Ecto neural progenitor cell (in vitro differentiated cells): ENCODE results near the gene SQOR.
A peak's percentile ranks its signal among the peaks of the same experiment; 100 is the strongest.

Experiments
- DNase-seq: peaks from one replicate; pipeline ENCODE4 v3.0.0-alpha.2; 2018; ENCODE audit warnings: low spot score

SQOR gene

DNA sequence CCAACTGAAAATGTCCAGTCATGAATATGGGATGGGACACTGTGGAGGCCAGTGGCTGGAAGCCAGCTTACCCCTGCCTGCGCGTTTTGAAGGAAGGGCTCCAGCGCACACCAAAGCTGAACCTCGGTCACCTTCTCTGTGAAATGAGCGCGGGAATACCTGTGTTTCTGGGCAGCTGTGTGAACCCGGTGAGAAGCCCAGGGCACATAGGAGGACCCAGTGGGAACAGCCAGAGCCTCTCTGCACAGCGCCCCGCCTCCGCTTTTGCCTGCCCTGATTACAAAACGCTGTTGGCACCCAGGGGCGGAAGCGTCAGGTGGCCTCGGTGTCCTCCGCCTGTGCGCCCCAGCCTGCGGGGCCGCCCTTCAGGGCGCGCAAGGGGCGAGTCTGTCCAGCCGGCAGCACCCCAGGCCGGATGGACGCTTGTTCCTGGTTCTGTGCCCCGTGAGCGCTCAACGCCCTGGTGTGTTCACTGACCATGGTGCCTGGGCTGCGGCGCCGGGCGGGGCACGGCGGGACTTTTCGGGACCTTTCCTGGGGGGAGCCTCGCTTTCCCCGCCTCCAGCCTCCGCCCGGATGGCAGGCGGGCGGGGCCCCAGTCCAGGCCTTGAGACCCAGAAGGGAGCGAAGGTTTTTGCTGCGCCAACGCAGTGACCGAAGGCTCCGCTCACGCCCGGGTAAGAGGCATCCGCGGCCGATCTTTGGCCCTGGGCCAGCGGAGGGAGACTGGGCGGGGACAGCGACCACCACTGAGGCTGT lies at the start of gene SQOR:
Gene SQOR (plus strand): TSS at position 598 of the 759 bp plus-strand sequence. CDS start 23,895 bp downstream, outside the sequence.
- peak; percentile 73 for DNase-seq

DNA sequence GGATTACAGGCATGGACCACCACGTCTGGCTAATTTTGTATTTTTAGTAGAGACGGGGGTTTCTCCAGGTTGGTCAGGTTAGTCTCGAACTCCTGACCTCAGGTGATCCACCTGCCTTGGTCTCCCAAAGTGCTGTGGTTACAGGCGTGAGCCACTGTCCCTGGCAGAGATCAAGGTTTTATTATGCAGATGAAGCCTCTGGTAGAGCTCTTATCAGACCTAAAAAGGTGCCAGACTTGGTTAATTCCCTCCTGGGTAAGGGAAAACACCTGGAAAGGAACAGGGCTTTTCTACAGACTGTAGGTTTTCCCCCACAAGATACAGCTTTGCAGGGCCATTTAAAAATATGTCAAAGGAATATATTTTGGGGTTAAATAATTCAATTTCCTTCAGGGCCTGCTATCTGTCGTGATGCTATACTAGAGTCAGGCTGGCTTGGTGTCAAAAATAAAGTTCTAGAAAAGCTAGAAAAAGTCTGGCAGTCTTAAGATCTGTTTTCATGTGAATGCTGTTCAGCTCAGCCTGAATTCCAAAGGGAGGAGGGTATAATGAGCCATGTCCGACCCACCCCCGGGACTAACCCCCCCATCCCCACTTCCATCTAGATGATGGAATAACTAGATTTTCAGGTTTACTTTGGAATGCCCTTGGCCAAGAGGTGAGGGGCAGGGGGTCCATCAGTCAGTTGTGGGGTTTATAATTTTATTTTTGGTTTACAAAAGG lies 49.6 kb upstream of the SQOR start:
- DNase-seq: no peak

DNA sequence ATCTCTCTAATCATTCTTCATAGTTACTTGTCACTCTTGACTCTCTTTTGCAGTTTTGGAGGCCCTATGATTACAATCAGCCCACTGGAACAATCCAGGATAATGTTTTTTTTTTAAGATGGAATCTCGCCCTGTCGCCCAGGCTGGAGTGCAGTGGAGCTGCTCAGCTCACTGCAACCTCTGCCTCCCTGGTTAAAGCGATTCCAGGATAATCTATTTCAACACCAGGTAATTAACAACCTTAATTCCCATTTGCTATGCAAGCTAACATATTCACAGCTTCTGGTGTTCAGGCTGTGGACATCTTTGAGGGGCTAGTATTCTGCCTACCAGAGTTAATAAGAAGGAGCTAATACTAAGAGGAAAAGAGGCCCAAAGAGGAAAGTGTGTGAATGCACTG lies 48.7 kb upstream of the SQOR start:
- no peak for DNase-seq

DNA sequence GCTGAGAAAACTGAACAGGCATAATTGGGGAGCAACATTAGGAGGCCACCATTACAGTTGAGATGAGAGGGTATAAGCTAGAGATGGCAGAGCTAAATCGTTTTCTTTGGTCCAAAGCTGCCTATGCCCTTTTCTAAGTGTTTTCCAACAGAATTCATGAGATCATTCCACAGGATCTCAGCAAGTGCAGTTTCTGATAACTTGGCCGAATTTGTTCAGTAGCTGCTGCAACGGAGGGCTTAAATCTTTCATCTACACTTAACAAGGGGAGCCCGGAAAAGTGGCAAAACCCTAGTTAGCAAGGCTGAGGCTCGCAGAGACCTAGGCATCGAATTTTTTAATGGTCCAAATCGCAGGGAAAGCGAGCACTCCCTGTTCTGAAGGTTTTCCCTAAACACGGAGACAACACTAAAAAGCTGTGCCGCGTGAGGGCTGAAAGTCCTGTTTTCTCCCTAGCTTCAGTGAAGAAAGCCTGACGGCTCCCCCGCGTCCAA lies 48.2 kb upstream of the SQOR start:
- DNase-seq: no peak

DNA sequence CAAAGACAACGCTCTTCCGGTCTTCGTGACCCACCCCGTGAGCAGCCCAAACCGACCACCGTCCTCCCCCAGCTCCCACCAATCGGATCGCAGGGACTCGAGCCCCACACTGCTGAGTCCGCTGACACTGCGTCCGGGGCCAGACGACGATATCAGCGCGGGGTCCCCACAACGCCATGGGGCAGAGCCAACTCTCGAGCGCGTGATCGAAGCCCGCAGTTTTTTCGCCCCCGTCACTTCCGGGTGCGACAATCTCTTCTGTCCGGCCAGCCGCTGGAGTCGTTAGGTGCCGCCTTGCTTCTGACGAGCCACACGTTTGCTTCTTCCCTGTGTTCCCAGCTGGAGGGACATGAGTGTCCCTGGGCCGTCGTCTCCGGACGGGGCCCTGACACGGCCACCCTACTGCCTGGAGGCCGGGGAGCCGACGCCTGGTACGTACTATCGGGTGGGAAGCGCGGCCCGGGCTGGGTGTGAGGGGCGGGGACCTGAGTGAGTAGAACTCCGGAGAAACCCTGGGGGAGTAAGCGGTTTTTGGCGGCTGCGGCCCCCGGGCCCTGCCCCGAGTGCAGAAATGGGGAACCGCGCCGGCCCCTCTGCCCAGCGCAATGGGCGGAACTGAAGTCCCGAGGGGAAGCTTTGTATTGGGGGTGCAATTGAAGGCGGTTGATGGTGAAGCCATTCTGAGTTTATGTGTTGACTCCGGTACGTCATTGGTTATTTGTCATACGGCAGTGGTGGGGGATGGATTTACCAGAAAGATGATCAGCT lies 47.5 kb upstream of the SQOR start, which contains the start of gene BLOC1S6:
Gene BLOC1S6 (plus strand): TSS at position 285 of the 768 bp plus-strand sequence. CDS start 65 bp downstream, at position 350.
- DNase-seq: peak; percentile 94

DNA sequence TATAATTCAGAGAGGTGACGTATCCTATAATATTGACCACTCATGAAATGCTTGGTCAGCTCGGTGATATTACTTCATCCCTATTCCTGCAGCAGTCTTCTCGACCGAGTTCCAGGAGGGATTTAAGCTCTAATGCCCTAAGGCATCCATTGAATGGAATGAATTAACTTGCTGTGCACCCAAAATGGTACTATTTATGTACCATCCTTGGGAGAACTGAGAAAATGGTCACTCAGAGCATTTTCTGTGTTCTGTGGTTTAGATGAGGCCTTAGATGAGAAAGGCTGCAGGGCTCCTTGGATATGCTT lies 47.0 kb upstream of the SQOR start:
- no peak for DNase-seq

DNA sequence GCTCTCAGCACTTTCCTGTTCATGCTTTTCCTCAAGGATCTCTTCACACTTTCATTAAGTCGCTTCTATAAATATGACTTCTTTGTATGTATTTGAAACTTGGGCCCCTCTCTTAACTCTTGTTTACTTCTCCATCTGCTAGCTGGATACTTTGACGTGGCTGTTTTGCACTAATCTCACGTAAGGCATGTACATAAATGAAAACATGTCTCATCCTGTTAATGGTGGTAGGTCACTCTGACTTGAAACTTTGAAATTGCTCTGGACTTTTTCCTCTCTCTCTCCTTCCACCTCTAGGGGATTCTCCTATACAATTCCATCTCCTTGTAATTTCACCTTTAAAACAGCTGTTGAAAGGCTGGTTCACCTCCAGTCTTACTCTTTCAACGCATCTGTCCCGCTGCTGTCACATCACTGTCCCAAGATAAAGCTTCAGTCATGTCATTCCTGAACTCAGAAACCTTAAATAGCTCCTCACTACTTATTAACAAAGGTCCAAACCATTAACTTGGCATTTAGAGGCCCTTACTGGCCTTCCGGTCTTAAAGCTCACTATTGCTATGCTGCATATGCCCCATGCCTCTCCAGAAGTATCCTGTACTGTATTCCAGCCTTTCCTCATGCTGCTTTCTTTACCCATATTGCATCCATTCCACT lies 46.5 kb upstream of the SQOR start:
- DNase-seq: no peak

DNA sequence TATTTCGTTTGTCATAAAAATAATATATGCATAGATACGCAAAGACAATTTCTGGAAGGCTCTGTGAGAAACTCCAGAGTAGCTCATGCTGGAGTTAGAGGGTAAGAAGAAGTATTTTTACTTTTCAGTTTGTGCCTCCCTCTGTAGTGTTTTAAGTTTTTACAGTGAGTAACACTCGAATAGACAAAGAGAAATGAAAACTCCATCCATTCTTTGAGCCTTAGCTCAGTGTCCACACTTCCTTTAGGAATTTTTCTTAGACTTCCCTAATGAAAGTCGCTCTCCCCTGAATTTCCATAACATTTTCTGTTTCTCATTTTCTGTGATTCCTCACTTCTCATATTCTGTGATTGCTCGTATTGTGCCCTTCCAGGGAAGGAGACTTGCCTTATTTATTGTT lies 45.6 kb upstream of the SQOR start:
- no peak for DNase-seq

DNA sequence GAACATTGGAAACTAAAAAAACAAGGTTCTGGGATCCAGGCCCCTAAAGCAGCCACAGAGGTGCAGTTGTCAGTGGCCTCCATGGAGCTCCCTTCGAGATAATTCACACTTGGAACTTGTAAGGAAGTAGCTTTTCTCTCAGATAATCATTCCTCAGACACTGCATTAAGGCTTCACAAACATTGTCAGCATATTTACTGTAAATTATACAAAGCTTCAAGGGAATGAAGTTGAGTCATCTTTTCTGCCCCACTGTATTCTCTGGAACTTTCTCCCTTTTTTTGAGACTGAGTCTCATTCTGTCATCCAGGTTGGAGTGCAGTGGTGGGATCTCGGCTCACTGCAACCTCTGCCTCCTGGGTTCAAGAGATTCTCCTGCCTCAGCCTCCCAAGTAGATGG lies 40.5 kb upstream of the SQOR start:
- no peak for DNase-seq

DNA sequence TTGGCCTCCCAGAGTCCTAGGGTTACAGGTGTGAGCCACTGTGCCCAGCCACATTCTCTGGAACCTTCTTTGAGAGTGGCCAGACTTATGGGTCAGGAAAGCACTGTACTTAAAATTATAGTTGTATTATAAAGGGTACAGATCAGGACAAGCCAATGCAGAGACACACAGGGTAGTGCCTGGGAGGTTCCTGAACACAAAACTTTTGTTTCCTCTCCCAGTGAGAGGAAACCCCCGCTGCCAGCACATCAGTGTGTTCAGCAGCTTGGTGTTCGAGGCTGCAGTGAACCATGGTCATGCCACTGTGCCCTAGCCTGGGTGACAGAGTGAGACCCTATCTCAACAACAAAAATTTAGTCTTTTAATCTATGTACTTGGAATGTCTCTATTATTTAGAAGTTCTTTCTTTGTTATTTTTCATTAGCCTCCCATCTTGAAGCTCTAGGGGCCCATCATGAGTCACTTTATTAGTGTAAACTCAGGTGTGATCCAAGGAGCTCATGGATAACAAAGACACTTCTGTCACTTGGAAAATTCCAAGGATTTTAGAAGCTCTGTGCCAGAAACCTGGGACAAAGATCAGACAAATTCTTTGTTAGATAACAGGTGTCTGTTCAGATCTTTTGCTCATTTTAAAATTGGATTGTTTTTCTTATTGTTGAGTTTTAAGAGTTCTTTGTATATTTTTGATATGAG lies 39.8 kb upstream of the SQOR start:
- no peak for DNase-seq

DNA sequence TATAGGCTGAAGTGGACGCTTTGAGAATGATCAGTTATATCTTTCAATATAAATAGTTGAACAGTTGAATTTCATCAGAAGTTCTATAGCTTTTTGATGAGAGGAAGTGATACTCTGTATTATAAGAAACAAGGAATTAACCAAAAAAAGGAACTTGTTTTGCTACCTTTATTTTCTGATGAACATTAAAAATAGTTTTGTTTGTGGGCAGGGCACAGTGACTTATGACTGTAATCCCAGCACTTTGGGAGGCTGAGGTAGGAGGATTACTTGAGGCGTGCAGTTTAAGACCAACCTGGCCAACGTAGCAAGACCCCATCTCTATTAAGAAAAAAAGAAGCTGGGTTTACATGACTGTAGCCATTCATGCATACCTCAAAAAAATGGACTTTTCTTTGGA lies 30.9 kb upstream of the SQOR start:
- no peak for DNase-seq

DNA sequence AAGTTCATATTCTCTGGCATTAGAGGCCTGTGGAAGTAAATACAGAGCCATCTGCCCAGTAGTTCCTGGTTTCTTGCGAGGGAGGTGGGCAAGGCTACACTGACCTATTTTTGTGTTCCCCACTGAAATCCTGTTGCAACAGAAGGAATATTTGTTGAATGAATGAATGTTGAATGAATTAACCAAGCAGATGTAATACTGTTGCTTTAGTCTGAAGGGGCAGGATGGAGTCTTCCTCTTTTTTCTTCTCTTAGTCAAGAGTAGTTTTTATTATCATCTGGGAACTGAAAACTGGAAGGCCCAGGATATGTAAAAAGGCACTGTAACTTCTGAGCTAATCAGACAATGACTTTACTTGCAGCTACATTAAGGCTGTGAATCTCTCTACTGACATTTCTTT lies 30.5 kb upstream of the SQOR start:
- no peak for DNase-seq

DNA sequence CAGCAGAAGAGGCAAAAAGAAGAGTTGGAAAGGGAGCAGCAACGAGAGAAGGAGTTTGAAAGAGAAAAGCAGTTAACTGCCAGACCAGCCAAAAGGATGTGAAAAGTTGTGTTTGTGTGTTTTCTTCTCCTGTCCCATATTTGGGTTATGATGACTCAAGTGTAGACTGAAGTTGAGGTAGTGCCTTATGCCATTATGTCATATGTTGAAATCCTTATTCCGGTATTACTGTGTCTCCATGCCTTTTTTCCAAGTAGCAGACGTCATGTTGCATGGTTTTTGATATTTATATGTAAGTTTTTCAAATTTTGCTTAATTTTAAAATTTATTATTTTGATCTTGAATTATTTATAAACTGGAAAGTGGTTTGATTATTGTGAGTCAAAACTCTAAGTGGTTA lies 28.4 kb upstream of the SQOR start:
- no peak for DNase-seq

DNA sequence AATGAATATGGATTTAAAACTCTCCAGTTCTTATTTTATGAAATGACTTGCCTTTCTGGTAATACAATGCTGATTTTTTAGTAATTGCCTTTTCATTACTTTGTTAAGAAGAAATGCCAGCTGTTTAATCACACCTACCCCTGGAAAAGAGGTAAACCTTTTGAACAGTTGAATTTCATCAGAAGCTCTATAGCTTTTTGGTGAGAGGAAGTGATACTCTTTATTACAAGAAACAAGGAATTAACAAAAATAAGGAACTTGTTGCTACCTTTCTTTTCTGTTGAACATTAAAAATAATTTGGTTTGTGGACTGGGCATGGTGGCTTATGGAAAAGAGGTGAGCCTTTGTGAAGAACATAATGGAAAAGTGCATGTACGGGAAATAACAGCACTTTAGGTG lies 28.0 kb upstream of the SQOR start:
- DNase-seq: no peak

DNA sequence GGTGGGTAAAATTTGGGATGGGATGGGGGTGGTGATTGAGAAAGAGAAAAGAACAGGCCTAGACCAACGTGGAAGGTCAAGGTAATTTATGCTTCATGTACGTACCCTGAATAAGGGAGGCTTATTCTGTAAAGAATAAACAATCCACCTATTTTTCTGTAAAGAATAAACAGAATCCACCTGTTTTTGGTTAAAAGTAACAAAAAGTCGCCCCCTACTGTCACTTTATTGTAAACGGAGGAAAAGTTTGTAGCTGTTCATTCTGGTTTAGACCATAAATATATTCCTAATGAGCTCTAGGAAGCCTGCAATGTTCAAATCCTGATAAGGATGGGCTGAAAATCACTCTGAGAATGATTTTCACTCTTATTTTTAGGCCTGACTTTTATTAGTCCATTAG lies 23.5 kb upstream of the SQOR start:
- DNase-seq: no peak

DNA sequence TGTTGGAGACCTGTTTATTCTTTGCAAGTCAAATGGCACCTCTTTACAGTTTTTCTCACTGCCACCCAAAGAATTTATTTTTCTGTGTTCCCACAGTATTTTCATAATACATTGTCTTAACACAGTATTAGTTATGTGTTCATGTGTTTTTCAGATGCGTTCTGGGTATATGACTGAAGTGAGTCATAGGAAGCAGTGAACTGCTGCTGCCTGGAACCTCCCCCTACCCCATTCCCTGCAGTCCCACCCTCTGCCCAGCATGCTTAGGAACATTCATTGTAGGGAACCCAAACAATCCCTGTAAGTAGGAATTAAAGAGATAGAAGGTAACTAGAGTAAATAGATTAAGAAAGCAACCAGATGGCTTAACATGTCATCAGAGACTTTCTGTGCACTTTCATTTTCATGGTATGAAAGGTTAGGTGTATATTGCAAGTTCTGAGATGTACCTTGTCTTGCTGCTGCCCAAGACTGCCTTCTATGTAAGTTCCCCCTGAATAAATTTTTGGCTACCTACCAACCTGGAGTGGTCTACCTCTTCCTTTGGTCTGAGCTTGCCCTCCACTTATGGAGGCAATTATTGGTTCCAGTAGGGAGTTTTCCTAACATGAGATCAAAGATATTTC lies 21.9 kb upstream of the SQOR start:
- no peak for DNase-seq

DNA sequence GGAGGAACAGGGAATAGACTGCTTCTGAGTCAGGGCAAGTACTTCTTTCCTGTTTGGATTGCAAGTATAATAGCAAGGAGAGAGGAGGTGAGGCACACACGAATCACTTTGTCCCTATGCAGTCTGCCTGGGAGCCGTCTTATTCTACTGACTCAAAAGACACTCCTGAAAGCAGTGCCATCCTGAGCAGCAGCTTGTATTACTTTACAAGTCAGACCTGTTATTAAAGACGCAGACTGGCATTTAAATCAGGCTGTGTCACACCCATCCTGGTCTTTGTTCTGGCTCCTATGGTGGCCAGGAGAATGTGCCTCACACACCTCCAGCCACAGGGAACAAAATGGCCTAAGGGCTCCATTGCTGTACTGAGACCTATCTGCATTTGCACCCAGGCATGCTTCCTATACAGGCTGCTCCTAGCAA lies 17.9 kb upstream of the SQOR start:
- no peak for DNase-seq

DNA sequence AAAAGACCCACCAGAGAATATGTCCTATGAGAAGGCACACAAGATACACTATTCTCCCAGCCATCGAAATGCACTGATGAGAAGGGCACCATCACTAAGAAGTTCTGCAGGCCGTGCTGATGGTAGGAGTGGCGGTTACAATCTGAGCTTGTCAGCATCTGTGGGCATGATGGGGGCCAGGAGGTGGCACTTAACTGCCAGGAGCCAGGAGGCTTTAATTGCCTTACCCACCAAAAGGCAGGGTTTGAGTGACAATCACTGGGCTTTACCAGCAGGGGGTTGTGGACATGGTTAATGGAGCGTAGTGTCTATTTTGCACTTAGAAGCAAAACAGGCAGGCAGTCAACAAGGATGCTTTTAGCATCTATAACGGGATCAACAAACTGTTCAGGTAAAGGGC lies 16.0 kb upstream of the SQOR start:
- no peak for DNase-seq

DNA sequence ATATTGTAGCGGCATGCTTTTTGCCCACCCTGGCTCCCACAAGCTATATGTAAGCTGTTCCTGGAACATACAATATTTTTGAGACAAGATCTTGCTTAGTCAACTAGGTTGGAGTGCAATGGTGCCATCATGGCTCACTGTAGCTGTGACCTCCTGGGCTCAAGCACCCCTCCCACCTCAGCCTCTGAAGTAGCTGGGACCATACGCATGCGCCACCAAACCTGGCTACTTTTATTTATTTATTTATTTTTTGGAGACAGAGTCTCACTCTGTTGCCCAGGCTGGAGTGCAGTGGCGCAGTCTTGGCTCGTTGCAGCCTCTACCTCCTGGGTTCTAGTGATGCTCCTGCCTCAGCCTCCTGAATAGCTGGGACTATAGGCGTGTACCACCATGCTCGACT lies 6.7 kb upstream of the SQOR start:
- no peak for DNase-seq

DNA sequence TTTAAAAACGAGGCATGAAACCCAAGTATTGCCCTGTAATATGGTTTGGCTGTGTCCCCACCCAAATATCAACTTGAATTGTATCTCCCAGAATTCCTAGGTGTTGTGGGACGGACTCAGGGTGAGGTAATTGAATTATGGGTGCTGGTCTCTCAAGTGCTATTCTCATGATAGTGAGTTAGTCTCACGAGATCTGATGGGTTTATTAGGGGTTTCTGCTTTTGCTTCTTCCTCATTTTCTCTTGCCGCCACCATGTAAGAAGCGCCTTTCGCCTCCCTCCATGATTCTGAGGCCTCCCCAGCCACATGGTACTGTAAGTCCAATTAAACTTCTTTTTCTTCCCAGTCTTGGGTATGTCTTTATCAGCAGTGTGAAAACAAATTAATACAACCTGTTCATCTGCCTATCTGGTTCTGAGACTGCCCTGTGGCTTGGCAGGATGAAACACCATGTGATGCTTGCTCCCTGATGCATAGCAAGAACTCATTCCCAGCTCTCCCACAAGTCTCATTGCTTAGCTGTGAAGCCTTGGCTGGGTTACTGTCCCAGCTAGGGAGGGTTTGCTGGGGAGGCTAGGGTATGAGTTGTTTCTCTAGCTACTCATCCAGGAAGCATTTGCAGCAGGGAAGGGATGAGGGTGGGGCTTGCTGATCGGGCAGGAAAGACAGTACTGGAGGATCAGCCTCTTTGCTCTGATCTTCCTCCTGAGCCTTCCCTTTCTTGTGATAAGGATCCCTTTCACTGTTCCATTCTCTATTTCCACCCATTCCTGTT lies 3.7 kb upstream of the SQOR start:
- no peak for DNase-seq
